Effector CD4-positive, alpha-beta T cell (primary cell): ENCODE results near the gene CA14. TPM values are rescaled to one million over a fixed set of nuclear protein-coding genes. Genes with fewer than 3 reads are reported as not detected.
"Not testable (repeated sequence)": the region's sequence is repeated elsewhere in the genome, so short reads cannot be mapped to it uniquely, and the experiment has no call there.

Experiments used
- DNase-seq: peaks from one replicate; pipeline ENCODE4 v3.0.0-alpha.2; 2020
- total RNA-seq: gene quantifications from one replicate; lab custom pipeline; 2026; lab: John Stamatoyannopoulos, UW

CA14 gene
- total RNA-seq, result not detected

- no peak for DNase-seq
Observed at GRCh38 chr1:150257624-150258585, at the start of gene CA14. TSS of gene CA14 (plus strand) at chr1:150257774. CDS start at chr1:150258129, 355 bp downstream.

- DNase-seq, result not testable (repeated sequence)
Observed at GRCh38 chr1:150208460-150208859, 49.1 kb upstream of the CA14 start.

- no peak for DNase-seq
Observed at GRCh38 chr1:150210091-150210490, 47.5 kb upstream of the CA14 start.

- DNase-seq, result no peak
Observed at GRCh38 chr1:150210706-150211105, 46.9 kb upstream of the CA14 start.

GRCh38 chr1:150212070-150212469, 45.5 kb upstream of the CA14 start:
- DNase-seq, result no peak

GRCh38 chr1:150213170-150214098, 44.1 kb upstream of the CA14 start:
- peak; percentile 83 for DNase-seq

GRCh38 chr1:150214099-150214756, 43.3 kb upstream of the CA14 start:
- DNase-seq, result not testable (repeated sequence)

GRCh38 chr1:150215855-150216254, 41.7 kb upstream of the CA14 start:
- not testable (repeated sequence) for DNase-seq

GRCh38 chr1:150221552-150221951, 36.0 kb upstream of the CA14 start:
- no peak for DNase-seq

GRCh38 chr1:150224983-150225382, 32.6 kb upstream of the CA14 start:
- no peak for DNase-seq

- no peak for DNase-seq
Observed at GRCh38 chr1:150225546-150225945, 32.0 kb upstream of the CA14 start.

GRCh38 chr1:150226486-150226885, 31.1 kb upstream of the CA14 start:
- DNase-seq, result no peak

- no peak for DNase-seq
Observed at GRCh38 chr1:150227228-150227627, 30.3 kb upstream of the CA14 start.

- not testable (repeated sequence) for DNase-seq
Observed at GRCh38 chr1:150228246-150228645, 29.3 kb upstream of the CA14 start.

GRCh38 chr1:150232921-150233320, 24.7 kb upstream of the CA14 start:
- DNase-seq, result not testable (repeated sequence)

- no peak for DNase-seq
Observed at GRCh38 chr1:150233359-150234308, 23.9 kb upstream of the CA14 start.

GRCh38 chr1:150234309-150234565, 23.3 kb upstream of the CA14 start:
- DNase-seq, result no peak

GRCh38 chr1:150234566-150235293, 22.8 kb upstream of the CA14 start:
- peak; percentile 84 for DNase-seq

- DNase-seq, result peak; percentile 24
Observed at GRCh38 chr1:150235294-150235851, 22.2 kb upstream of the CA14 start.

GRCh38 chr1:150235852-150236613, 21.5 kb upstream of the CA14 start, which contains the start of gene ANP32E:
TSS of gene ANP32E (minus strand) at chr1:150236112. CDS start at chr1:150235786, 326 bp downstream.
- DNase-seq, result peak; percentile 91
